Activated naive CD8-positive, alpha-beta T cell treated with anti-CD3 and anti-CD28 coated beads for 36 hours (primary cell): Measurements from ENCODE around the gene ARAP1. TPM values are rescaled to one million over a fixed set of nuclear protein-coding genes. Genes with fewer than 3 reads are reported as not detected.

Experiments used
- DNase-seq: peaks from one replicate; pipeline ENCODE4 v3.0.0; 2021
- H3K27ac Mint-ChIP-seq: one replicate; pipeline ENCODE4 v1.8.0; 2022; ENCODE audit warnings: mild to moderate bottlenecking, moderate library complexity, mixed read lengths
- H3K27me3 Mint-ChIP-seq: one replicate; pipeline ENCODE4 v1.8.0; 2022; ENCODE audit warnings: mild to moderate bottlenecking, mixed read lengths
- H3K36me3 Mint-ChIP-seq: one replicate; pipeline ENCODE4 v1.8.0; 2021; ENCODE audit warnings: mild to moderate bottlenecking, mixed read lengths
- H3K4me1 Mint-ChIP-seq: one replicate; pipeline ENCODE4 v1.8.0; 2021; ENCODE audit warnings: mixed read lengths
- H3K4me3 Mint-ChIP-seq: one replicate; pipeline ENCODE4 v1.8.0; 2022; ENCODE audit warnings: mild to moderate bottlenecking, moderate library complexity, mixed read lengths
- H3K9me3 Mint-ChIP-seq: one replicate; pipeline ENCODE4 v1.8.0; 2022; ENCODE audit warnings: mixed read lengths
- total RNA-seq, 2 experiments: library from RNA; stranded (reverse); gene quantifications; one replicate each; pipeline ENCODE4 v1.2.3, GENCODE V29; 2021

ARAP1 gene
- total RNA-seq, 2 experiments from 2014 or later, result 49.3 to 52.3 TPM

DNA sequence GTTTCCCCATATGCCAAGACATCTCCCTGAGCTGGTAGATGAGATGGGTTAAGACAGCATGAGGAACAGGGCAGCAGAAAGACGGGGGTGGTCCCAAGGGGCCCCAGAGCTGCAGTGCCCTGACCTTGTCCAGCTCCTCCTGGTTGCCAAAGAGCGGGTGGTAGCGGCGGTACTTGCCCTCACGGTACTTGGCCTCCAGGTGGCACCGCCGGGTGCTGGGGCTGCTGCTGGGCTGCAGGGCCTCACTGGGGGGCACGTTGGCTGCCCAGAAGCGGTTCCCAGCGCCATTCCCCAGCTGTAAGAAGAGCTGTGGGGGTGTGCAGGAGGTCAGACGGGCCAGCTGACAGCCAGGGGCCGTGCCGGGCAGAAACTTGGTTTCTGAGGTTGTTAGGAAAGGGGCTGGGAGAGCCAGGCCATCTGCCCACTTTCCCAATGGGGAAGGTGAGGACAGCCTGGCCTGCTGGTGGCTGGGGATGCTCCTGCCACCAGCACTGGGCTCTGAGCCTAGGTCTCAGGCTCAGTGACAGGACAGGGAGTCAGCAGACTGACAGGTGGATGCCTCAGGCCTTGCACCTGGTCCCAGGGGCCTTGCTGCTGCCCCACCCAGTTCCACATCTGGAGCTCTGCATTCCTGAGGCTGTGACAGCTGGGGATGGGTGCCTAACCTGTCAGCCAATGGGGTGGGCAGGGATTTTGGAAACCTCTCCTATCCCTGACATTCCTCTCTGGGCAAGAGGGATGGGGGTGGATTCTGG is 48.0 kb downstream of the ARAP1 start:
- no peaks in the 10 kb centered on the region for H3K27me3 Mint-ChIP-seq
- peaks cover 13% of the 10 kb centered on the region for H3K36me3 Mint-ChIP-seq
- H3K9me3 Mint-ChIP-seq, result no peaks in the 10 kb centered on the region
- H3K27ac Mint-ChIP-seq, result no peak overlapping the region
- no peak for DNase-seq
- H3K4me3 Mint-ChIP-seq, result no peak overlapping the region
- no peaks in the 10 kb centered on the region for H3K4me1 Mint-ChIP-seq

GRCh38 chr11:72703267-72704008 is 48.8 kb downstream of the ARAP1 start:
- peaks cover 14% of the 10 kb centered on the region for H3K36me3 Mint-ChIP-seq
- H3K27ac Mint-ChIP-seq, result no peak overlapping the region
- H3K4me3 Mint-ChIP-seq, result no peak overlapping the region
- H3K9me3 Mint-ChIP-seq, result no peaks in the 10 kb centered on the region
- H3K27me3 Mint-ChIP-seq, result no peaks in the 10 kb centered on the region
- H3K4me1 Mint-ChIP-seq, result no peaks in the 10 kb centered on the region
- DNase-seq, result no peak

DNA sequence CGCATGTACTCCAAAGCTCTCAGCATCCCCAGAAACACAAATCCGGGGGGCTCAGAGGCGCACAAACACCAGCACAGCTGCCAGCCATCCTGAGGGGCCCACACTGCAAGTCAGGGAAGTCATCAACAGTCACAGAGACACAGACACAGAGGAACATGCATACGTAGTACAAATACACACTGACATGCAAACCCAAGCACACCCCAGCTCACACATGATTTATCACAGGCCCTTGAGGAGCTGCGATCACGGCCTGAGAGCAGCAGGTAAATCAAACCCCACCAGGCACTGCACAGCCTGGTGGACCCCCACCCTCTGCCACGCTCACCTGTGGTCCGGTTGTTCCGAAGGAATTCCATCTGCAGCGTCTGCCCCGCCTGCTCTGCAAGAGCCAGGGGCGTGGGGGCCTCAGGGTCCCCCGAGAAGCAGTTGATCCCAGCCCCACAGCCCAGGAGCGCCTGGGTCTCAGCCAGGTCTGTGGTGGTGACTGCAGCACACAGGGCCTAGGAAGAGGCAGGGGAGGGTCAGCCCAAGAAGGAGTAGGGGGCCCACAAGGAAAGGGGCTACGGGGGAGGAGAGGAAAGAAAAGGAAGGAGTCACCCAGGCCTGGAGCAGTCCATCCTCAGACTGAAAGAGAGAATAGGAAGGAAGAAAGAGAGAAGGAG is 49.5 kb downstream of the ARAP1 start:
- no peak overlapping the region for H3K27ac Mint-ChIP-seq
- no peaks in the 10 kb centered on the region for H3K27me3 Mint-ChIP-seq
- H3K4me3 Mint-ChIP-seq, result no peak overlapping the region
- DNase-seq, result no peak
- no peaks in the 10 kb centered on the region for H3K9me3 Mint-ChIP-seq
- H3K4me1 Mint-ChIP-seq, result no peaks in the 10 kb centered on the region
- H3K36me3 Mint-ChIP-seq, result peaks cover 12% of the 10 kb centered on the region

DNA sequence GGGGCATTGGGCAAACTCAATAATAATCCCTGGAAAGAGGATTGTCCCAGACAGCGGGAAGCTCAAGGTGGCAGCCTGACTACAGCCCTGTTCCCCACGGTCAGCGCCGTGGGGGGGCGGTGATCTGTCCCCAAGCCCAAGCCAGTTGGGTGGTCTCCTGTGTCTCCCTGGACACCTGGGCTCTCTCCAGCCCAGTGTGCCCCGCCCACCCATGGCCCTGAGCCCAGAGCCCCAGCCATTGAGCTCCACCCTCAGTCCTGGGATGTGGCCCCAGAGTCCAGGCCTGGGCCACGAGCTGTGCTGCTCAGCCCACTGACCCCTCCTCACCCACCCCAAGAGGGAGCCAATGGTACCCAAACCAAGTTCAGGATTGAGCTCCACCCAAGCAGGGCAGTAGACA is 50.1 kb downstream of the ARAP1 start:
- H3K4me3 Mint-ChIP-seq, result no peak overlapping the region
- H3K27ac Mint-ChIP-seq, result no peak overlapping the region
- peaks cover 7% of the 10 kb centered on the region for H3K36me3 Mint-ChIP-seq
- no peaks in the 10 kb centered on the region for H3K9me3 Mint-ChIP-seq
- no peaks in the 10 kb centered on the region for H3K4me1 Mint-ChIP-seq
- no peaks in the 10 kb centered on the region for H3K27me3 Mint-ChIP-seq
- no peak for DNase-seq

DNA sequence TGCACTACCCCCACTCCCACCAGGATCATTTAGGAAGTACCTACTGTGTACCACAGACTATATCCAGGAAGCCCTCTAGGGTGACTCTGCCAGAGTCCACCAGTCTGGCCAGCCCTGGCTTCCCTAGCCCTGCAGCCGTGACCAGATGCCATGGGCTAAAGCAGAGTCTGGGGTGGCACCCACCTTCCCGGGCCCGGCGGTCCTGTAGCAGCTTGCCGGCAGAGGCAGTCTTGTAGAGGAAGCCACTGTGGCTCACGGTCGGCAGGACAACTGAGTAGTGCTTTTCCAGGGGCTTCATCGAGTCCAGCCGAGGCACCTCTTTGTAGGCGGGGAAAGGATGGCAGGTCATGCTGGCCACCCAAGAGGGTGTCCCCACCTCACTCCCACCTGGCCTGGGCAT is 50.7 kb downstream of the ARAP1 start:
- H3K36me3 Mint-ChIP-seq, result peaks cover 7% of the 10 kb centered on the region
- H3K27me3 Mint-ChIP-seq, result no peaks in the 10 kb centered on the region
- no peak for DNase-seq

GRCh38 chr11:72700146-72700545 is 52.1 kb downstream of the ARAP1 start:
- DNase-seq, result no peak
- Mint-ChIP-seq H3K27me3 (no peaks in the 10 kb centered on the region), H3K9me3 (no peaks in the 10 kb centered on the region), H3K36me3 (peaks cover 7% of the 10 kb centered on the region), H3K27ac (peak overlapping the region; percentile 38), H3K4me3 (no peak overlapping the region), H3K4me1 (no peaks in the 10 kb centered on the region)

More for the DNA sequence above, 50.7 kb downstream of the ARAP1 start:
- Mint-ChIP-seq H3K9me3 (no peaks in the 10 kb centered on the region), H3K27ac (no peak overlapping the region), H3K4me1 (no peaks in the 10 kb centered on the region), H3K4me3 (no peak overlapping the region)

DNA sequence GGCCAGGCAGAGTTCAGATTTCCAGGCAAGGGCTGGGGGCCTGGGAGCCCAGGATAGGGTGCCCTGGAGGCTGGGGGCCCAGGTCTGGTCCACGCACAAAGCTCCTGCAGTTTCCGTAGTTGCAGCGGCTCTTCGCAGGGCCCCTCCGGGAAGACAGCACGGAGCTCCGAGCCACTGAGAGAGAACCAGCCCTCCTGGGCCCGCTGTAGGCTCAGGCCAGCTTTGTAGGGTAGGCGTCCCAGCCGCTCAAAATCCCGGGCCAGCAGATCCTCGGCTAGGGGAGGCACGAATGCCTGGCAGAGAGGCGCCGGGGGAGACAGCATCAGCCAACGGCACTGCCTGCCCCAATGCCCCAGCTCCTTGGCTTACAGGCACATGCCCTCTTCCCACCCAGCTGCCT is 54.4 kb downstream of the ARAP1 start:
- Mint-ChIP-seq H3K4me3 (no peak overlapping the region), H3K4me1 (no peaks in the 10 kb centered on the region), H3K27me3 (no peaks in the 10 kb centered on the region), H3K36me3 (peaks cover 12% of the 10 kb centered on the region), H3K9me3 (no peaks in the 10 kb centered on the region), H3K27ac (no peak overlapping the region)
- no peak for DNase-seq

DNA sequence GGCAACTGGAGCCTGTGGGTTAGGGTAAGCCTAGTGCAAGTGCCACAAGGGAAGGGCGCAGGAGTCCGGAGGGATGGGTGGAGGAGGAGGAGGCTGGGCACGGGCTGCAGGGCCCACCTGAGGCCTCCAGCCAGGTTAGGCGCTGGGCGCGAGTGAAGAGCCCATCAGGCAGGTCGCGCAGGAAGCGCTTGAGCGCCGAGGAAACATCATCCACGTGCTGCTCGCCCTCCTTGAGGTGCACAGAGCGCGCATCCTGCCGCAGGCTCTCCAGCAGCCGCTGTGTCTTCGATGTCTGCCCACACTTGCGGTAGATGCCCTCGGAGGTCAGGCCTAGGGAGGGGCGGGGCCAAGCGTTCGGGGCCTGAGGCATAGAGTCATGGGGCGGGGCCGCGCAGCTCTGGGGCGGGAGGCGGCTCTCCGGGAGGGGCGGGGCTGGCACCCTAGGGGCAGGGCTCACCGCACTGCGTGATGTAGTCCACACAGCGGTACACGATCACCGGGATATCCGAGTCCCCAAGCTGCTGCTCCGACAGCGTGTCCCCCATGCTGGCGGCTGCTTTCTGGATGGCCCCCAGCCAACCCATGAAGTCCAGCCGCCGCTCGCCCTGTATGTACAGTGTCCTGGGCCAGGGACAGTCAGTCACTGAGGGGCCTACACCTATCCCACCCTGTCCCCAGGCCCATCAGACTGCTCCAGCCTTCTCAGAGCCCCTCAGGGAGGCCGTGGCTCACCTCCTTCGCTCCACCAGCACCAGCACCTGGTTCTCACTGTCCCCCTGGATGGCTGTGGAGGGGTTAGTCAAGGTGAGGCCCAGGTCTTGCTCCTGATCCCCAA is 55.1 kb downstream of the ARAP1 start:
- H3K4me3 Mint-ChIP-seq, result no peak overlapping the region
- no peaks in the 10 kb centered on the region for H3K9me3 Mint-ChIP-seq
- H3K27ac Mint-ChIP-seq, result no peak overlapping the region
- no peak for DNase-seq
- peaks cover 12% of the 10 kb centered on the region for H3K36me3 Mint-ChIP-seq
- H3K4me1 Mint-ChIP-seq, result no peaks in the 10 kb centered on the region
- H3K27me3 Mint-ChIP-seq, result no peaks in the 10 kb centered on the region

GRCh38 chr11:72695354-72695753 is 56.9 kb downstream of the ARAP1 start:
- DNase-seq, result no peak
- H3K36me3 Mint-ChIP-seq, result peaks cover 12% of the 10 kb centered on the region
- no peaks in the 10 kb centered on the region for H3K27me3 Mint-ChIP-seq
- H3K4me3 Mint-ChIP-seq, result no peak overlapping the region
- no peak overlapping the region for H3K27ac Mint-ChIP-seq
- no peaks in the 10 kb centered on the region for H3K4me1 Mint-ChIP-seq
- H3K9me3 Mint-ChIP-seq, result no peaks in the 10 kb centered on the region

GRCh38 chr11:72693271-72693968 is 58.8 kb downstream of the ARAP1 start:
- Mint-ChIP-seq H3K9me3 (no peaks in the 10 kb centered on the region), H3K27ac (no peak overlapping the region), H3K4me3 (no peak overlapping the region), H3K4me1 (peaks cover 2% of the 10 kb centered on the region), H3K36me3 (peaks cover 5% of the 10 kb centered on the region), H3K27me3 (no peaks in the 10 kb centered on the region)
- no peak for DNase-seq

- Mint-ChIP-seq H3K36me3 (peaks cover 5% of the 10 kb centered on the region), H3K27me3 (no peaks in the 10 kb centered on the region), H3K4me3 (no peak overlapping the region), H3K27ac (no peak overlapping the region), H3K9me3 (no peaks in the 10 kb centered on the region), H3K4me1 (peaks cover 2% of the 10 kb centered on the region)
- DNase-seq, result no peak
These were observed 59.5 kb downstream of the ARAP1 start for GRCh38 chr11:72692498-72693237.

- H3K4me1 Mint-ChIP-seq, result peaks cover 14% of the 10 kb centered on the region
- DNase-seq, result no peak
- no peak overlapping the region for H3K4me3 Mint-ChIP-seq
- no peaks in the 10 kb centered on the region for H3K27me3 Mint-ChIP-seq
- peak overlapping the region; percentile 8 for H3K27ac Mint-ChIP-seq
- H3K36me3 Mint-ChIP-seq, result peaks cover 9% of the 10 kb centered on the region
- H3K9me3 Mint-ChIP-seq, result no peaks in the 10 kb centered on the region
These were observed 62.0 kb downstream of the ARAP1 start for GRCh38 chr11:72690166-72690565.

- Mint-ChIP-seq H3K4me3 (no peak overlapping the region), H3K36me3 (peaks cover 4% of the 10 kb centered on the region), H3K4me1 (peaks cover 16% of the 10 kb centered on the region), H3K27ac (no peak overlapping the region), H3K9me3 (no peaks in the 10 kb centered on the region), H3K27me3 (no peaks in the 10 kb centered on the region)
- DNase-seq, result no peak
These were observed 63.3 kb downstream of the ARAP1 start for GRCh38 chr11:72688929-72689328.

- H3K36me3 Mint-ChIP-seq, result peaks cover 4% of the 10 kb centered on the region
- no peak overlapping the region for H3K27ac Mint-ChIP-seq
- H3K27me3 Mint-ChIP-seq, result no peaks in the 10 kb centered on the region
- no peak for DNase-seq
- no peaks in the 10 kb centered on the region for H3K9me3 Mint-ChIP-seq
- H3K4me3 Mint-ChIP-seq, result no peak overlapping the region
- peaks cover 18% of the 10 kb centered on the region for H3K4me1 Mint-ChIP-seq
These were observed 63.7 kb downstream of the ARAP1 start for GRCh38 chr11:72688486-72688885.
